Peyer's patch (tissue), 4 donors: ENCODE data around the gene ARID1B. TPM values are rescaled to one million over a fixed set of nuclear protein-coding genes. Genes with fewer than 3 reads are reported as not detected.

ENCODE experiments used
- DNase-seq, 3 donors: peaks; one replicate each; pipeline ENCODE4 v3.0.0-alpha.2; 2017 to 2019
- H3K27ac ChIP-seq, 4 donors: fragments of 200-600 bp; sonication (generic); one replicate each; pipeline ENCODE4 v1.5.1; 2016 to 2019
- H3K27me3 ChIP-seq, 2 donors: fragments of 200-600 bp; sonication (generic); one replicate each; pipeline ENCODE4 v1.5.1; 2019
- H3K36me3 ChIP-seq, 3 donors: fragments of 200-600 bp; sonication (generic); one replicate each; pipeline ENCODE4 v1.5.1; 2016 to 2019
- H3K4me1 ChIP-seq, 4 donors: fragments of 200-600 bp; sonication (generic); one replicate each; pipeline ENCODE4 v1.5.1; 2016 to 2019
- H3K4me3 ChIP-seq, 4 donors: fragments of 200-600 bp; sonication (generic); 1 replicate in 3 of 4; 2 replicates in 1 of 4; pipeline ENCODE4 v1.5.1; 2016 to 2019; ENCODE audit warnings: mild to moderate bottlenecking in 1 of 4
- H3K9me3 ChIP-seq, 4 donors: fragments of 200-600 bp; sonication (generic); one replicate each; pipeline ENCODE4 v1.5.1; 2016 to 2019; ENCODE audit warnings: mild to moderate bottlenecking in 1 of 4
- POLR2A ChIP-seq, 2 donors: fragments of 450-650 bp; IDR thresholded peaks; one replicate each; pipeline ENCODE4 v1.5.1; 2017; ENCODE audit warnings: antibody characterized with exemption in 2 of 2, mild to moderate bottlenecking in 2 of 2, moderate library complexity in 2 of 2
- total RNA-seq, 4 donors: library from RNA; depleted of rRNA; stranded (reverse); fragments of >200 nt; gene quantifications; one replicate each; pipeline ENCODE4 v1.1.0, GENCODE V29; 2016
- TF ChIP-seq, protein P1 (sequence below), 6 experiments: fragments of 450-650 bp in 4 of 6; fragments of 200-600 bp in 2 of 6; sonication (generic) in 1 of 6; IDR thresholded peaks; one replicate each; pipeline ENCODE4 v1.5.1; 2017 to 2019; ENCODE audit warnings: antibody characterized with exemption in 6 of 6, mild to moderate bottlenecking in 3 of 6, moderate library complexity in 1 of 6

Gene ARID1B
- total RNA-seq, 4 donors from 2014 or later = 117 to 174 (median 149) TPM

- Histone ChIP-seq H3K27ac (no peak overlapping the region), H3K4me3 (no peak overlapping the region), H3K27me3 (no peaks in the 10 kb centered on the region), H3K4me1 (no peaks in the 10 kb centered on the region), H3K9me3 (no peaks in the 10 kb centered on the region), H3K36me3 (no peaks in the 10 kb centered on the region)
- TF ChIP-seq, protein P1, sequence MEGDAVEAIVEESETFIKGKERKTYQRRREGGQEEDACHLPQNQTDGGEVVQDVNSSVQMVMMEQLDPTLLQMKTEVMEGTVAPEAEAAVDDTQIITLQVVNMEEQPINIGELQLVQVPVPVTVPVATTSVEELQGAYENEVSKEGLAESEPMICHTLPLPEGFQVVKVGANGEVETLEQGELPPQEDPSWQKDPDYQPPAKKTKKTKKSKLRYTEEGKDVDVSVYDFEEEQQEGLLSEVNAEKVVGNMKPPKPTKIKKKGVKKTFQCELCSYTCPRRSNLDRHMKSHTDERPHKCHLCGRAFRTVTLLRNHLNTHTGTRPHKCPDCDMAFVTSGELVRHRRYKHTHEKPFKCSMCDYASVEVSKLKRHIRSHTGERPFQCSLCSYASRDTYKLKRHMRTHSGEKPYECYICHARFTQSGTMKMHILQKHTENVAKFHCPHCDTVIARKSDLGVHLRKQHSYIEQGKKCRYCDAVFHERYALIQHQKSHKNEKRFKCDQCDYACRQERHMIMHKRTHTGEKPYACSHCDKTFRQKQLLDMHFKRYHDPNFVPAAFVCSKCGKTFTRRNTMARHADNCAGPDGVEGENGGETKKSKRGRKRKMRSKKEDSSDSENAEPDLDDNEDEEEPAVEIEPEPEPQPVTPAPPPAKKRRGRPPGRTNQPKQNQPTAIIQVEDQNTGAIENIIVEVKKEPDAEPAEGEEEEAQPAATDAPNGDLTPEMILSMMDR (IDR thresholded peaks at IDR 0.05) = no peak
- no peak for TF ChIP-seq POLR2A (IDR thresholded peaks at IDR 0.05)
- DNase-seq = no peak
Observed at GRCh38 chr6:157012355-157012754, 235.2 kb downstream of the ARID1B start.

DNA sequence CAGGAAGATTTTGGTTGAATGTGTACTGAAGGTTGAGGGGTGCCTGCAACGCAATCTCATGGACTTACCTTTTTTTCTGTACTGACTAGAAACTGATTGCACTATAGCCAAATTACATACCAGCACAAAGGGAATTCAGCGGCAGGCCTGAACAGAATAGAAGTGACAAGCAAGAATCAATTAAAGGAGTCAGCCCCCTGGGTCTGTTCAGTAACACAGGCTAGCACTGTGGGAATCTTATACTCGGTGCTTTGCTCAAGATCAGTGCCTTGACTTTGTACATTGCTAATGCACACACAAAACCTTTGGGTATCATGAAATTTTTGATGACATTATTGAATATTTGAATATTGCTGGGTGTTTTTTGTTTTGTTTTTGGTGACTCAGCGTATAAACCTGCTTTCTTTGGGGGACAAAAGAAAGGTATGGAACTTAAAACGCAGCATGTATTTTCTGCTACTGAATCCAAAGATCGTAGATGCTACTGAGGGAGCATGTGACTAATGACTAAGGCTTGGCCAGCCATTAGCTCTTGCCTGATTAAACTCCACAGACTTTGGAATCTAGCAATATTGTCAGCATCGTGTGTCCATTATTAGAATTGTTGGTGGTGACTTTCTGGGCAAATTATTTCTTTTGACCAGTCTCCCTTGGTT, 236.6 kb downstream of the ARID1B start:
- H3K4me3 ChIP-seq = no peak overlapping the region
- no peaks in the 10 kb centered on the region for H3K36me3 ChIP-seq
- peaks cover 0 to 2% (median 0%) of the 10 kb centered on the region in 4 donors for H3K4me1 ChIP-seq
- DNase-seq = no peak
- TF ChIP-seq POLR2A (IDR thresholded peaks at IDR 0.05) = no peak
- TF ChIP-seq, protein P1 (IDR thresholded peaks at IDR 0.05) = no peak
- no peak overlapping the region for H3K27ac ChIP-seq
- H3K27me3 ChIP-seq = no peaks in the 10 kb centered on the region
- H3K9me3 ChIP-seq = no peaks in the 10 kb centered on the region

- Histone ChIP-seq H3K27ac (no peak overlapping the region), H3K4me3 (no peak overlapping the region), H3K4me1 (peaks cover 0 to 6% (median under 1%) of the 10 kb centered on the region in 4 donors), H3K9me3 (no peaks in the 10 kb centered on the region), H3K36me3 (no peaks in the 10 kb centered on the region), H3K27me3 (no peaks in the 10 kb centered on the region)
- DNase-seq = no peak
- TF ChIP-seq, protein P1 (IDR thresholded peaks at IDR 0.05) = no peak
- no peak for TF ChIP-seq POLR2A (IDR thresholded peaks at IDR 0.05)
Observed at GRCh38 chr6:157014871-157015270, 237.7 kb downstream of the ARID1B start.

DNA sequence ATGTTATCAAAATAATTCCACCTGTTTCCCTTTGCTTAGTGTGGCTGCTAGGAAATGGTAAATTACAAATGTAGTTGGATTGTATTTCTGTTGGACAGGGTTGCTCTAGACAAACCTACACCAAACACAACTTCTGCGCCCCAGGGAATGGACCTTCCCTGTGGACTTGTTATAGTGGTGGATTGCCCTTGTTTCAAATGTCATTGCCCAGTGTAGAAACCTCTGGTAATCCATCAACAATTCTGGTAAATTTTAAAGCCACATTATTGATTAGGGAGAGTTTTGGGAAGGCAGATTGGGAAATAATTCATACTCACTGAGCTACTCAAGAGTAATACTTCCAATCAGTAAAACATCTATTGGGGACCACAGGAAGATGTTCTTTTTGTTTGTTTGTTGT, 239.8 kb downstream of the ARID1B start:
- Histone ChIP-seq H3K9me3 (no peaks in the 10 kb centered on the region), H3K27me3 (no peaks in the 10 kb centered on the region), H3K36me3 (no peaks in the 10 kb centered on the region), H3K4me1 (peaks cover 0 to 8% (median 3%) of the 10 kb centered on the region in 4 donors), H3K4me3 (no peak overlapping the region), H3K27ac (no peak overlapping the region)
- TF ChIP-seq, protein P1 (IDR thresholded peaks at IDR 0.05) = no peak
- DNase-seq = no peak

DNA sequence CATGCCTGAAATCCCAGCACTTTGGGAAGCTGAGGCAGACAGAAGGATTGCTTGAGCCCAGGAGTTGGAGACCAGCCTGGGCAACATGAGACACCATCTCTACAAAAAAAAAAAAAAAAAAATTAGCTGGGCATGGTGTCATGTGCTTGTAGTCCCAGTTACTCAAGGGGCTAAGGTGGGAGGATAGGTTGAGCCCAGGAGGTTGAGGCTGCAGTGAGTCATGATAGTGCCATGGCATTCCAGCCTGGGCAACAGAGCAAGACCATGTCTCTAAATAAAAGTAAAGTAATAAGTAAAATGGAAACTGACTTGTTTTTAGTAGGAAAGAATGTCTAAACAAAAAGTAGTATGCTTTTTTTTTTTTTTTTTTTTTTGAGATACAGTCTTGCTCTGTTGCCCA, 240.7 kb downstream of the ARID1B start:
- no peak for DNase-seq
- Histone ChIP-seq H3K27ac (no peak overlapping the region), H3K9me3 (no peaks in the 10 kb centered on the region), H3K4me1 (peaks cover 0 to 12% (median 5%) of the 10 kb centered on the region in 4 donors), H3K36me3 (no peaks in the 10 kb centered on the region), H3K27me3 (no peaks in the 10 kb centered on the region), H3K4me3 (no peak overlapping the region)
- TF ChIP-seq, protein P1 (IDR thresholded peaks at IDR 0.05) = no peak
- no peak for TF ChIP-seq POLR2A (IDR thresholded peaks at IDR 0.05)
